C4-2B (cell line): ENCODE measurements around the gene RHOH.

Experiments
- ZFX ChIP-seq: fragments of 450-650 bp; IDR thresholded peaks from 2 replicates; pipeline ENCODE4 v1.6.1; 2017
- TF ChIP-seq, protein P1 (sequence below): fragments of 450-650 bp; conservative IDR thresholded peaks from 2 replicates; pipeline ENCODE4 v1.5.1; 2017; ENCODE audit warnings: mild to moderate bottlenecking

DNA sequence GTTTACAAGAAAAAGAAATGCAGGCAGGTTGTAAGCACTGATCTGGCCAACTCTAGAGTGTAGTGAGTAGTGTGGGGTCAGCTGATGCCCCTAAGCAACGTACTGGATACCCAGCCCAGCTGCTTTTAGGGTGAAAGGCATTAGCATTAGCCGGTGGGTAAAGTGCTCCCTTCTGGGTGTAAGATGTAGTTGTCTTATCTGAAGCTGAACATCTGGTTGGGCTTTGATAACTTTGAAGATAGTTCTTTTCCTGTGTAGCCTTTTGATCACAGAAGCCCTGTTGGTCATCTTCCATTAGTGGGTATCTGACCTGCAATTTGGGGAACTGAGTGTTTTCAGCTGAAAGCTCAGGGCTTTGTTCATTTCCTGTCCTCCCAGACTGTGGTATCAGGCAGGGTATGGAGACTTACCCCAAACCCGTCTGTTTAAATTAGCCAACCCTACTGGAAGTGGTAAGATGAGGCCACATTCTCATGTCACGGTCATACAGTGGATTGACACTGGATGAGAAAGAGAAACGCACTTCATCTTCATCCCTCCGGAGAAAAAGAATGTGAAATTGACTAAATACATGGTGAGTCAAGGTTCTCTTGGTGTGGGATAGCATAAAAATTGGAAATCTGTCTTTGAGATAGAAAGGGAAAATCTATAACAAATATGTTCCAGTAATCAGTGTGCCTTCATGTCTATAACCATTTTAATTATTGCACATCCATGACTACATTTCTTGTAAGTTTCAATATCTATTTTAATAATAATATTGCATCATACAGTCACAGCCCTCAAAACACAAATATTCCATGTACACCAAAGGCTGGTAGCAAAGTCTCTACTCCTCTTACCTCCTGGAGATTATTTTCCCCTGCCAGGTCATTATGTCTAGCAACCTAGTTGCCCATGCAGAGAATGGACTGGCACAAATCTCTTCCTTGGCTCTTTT, 8.7 kb downstream of the RHOH start:
- TF ChIP-seq, protein P1, sequence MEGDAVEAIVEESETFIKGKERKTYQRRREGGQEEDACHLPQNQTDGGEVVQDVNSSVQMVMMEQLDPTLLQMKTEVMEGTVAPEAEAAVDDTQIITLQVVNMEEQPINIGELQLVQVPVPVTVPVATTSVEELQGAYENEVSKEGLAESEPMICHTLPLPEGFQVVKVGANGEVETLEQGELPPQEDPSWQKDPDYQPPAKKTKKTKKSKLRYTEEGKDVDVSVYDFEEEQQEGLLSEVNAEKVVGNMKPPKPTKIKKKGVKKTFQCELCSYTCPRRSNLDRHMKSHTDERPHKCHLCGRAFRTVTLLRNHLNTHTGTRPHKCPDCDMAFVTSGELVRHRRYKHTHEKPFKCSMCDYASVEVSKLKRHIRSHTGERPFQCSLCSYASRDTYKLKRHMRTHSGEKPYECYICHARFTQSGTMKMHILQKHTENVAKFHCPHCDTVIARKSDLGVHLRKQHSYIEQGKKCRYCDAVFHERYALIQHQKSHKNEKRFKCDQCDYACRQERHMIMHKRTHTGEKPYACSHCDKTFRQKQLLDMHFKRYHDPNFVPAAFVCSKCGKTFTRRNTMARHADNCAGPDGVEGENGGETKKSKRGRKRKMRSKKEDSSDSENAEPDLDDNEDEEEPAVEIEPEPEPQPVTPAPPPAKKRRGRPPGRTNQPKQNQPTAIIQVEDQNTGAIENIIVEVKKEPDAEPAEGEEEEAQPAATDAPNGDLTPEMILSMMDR: no peak
- no peak for TF ChIP-seq ZFX
